ENCODE data around the gene FPR1.

The FPR1 gene

DNA sequence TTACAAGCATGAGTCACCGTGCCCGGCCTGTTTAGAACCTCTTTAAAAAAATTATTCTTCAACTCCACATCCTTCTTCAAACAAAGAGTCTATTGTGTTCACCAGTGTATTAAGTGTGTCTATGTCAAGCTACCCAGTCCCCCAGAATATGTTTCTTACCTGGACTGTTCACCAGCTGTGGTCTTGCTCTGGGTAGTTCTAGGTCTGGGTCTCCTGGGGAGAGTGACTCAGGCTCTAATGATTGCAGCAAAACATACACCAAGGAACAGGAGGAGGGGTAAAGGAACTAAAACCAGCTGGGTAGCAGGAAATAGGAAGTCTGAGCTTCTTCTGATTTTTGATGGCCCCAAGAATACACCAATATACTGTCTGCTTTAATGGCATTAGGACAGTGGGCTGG, at the start of gene FPR1:
Gene FPR1 (minus strand): TSS at position 224 of the 400 bp plus-strand sequence. CDS start 4,884 bp downstream, outside the sequence.
- DNase-seq (ENCODE audit: low read depth): no peak

- no peak for DNase-seq (ENCODE audit: low read depth)
These were observed 49.0 kb upstream of the FPR1 start for GRCh38 chr19:51800473-51801244.

- no peak for DNase-seq (ENCODE audit: low read depth)
These were observed 48.2 kb upstream of the FPR1 start for GRCh38 chr19:51799774-51800472.

- DNase-seq (ENCODE audit: low read depth): no peak
These were observed 47.5 kb upstream of the FPR1 start for GRCh38 chr19:51799034-51799773.

DNA sequence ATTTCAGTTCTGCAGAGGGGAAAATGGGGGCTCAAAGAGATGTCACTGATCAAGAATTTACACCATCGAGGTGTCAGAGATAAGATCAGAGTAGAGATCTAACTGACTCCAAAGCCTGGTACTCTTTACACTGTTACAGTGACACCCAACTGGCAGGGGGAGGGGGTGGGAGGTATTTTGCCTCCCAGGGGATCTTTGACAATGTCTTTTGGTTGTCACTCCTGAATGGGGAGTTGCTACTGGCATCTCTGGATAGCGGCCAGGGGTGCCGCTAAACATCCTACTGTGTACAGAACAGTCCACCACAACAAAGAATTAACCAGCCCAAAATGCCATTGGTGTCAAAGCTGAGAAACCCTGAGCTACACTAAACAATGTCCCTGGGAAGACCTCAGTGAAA, 46.4 kb upstream of the FPR1 start:
- no peak for DNase-seq (ENCODE audit: low read depth)

DNA sequence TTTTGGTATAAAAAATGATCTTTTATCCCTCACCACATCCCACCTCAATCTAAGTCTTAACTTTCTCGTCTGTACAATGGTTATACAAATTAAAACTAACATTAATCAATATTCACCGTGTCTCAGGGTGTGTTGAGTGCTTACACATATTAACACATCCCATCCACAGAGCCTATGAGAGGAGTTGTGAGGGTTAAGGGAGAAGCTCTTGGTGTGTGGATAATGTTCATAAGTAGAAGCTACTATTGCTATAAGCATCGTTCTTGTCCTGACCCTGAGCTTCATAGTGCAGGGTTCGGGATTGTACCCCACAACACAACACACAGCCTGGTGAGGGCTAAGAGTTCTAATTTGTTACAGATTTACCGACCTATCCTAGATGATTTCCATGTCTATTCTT, 45.8 kb upstream of the FPR1 start:
- DNase-seq (ENCODE audit: low read depth): no peak

DNA sequence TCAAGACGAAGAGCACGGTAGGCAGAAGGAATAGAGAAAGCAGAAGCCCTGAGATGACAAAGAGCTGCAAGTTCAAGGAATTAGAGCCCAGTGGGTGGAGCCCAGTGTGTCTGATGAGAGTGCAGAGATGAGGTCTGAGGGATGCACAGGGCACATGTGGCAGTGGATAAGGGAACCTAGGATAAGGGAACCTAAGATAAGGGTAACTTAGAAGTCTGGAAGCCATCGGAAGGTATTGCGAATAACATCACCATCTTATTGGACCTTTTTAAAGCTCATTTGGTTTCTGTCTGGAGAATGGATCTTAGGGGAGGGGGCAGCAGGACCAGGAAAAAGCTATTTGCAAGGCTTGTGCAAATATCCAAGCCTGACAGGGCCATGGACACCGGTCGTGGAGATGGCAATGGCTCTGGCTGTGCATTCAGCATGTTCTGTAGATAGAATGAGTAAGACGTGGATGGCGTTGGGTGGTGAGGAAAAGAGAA, 44.6 kb upstream of the FPR1 start:
- DNase-seq (ENCODE audit: low read depth): no peak

- no peak for DNase-seq (ENCODE audit: low read depth)
These were observed 43.3 kb upstream of the FPR1 start, which contains the start of gene FPR3 for GRCh38 chr19:51794885-51795490. Gene FPR3 (plus strand): TSS chr19:51795157. CDS start chr19:51823749, 28,592 bp downstream.

DNA sequence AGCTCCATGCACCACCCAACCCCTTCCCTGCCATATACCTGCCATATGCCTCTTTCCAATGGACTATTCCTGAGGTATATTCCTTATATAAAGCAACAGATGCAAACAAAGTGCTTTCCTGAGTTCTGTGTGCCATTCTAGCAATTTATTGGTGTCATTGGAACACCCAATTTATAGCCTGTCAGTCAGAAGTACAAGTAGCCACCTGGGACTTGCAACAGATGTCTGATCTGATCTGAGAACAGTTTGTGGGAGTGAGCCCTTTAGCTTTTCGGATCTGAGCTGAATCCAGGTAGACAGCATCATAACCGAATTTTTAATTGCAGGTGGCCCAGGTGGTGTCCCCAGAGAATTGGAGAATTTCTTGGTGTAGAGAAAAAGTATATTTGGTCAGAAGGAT, 42.3 kb upstream of the FPR1 start:
- DNase-seq (ENCODE audit: low read depth): no peak

DNA sequence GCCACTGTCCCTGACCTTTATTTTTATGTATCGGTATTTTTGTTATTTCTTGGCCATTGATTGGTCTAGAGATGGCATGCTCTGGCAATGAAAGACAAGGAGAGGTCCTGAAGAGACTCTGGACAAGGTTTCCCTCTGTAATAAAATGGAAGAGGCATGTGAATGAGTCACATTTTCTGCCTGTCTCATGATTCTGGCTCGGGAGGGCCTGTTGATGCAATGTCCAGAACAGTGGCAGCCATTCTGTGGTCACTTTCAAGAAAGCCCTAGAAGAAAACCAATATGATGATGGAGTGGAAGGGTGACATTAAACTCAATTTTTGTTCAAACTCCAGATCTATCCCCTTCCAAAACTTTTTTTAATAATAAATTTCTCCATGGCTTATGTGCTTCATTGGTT, 41.3 kb upstream of the FPR1 start:
- DNase-seq (ENCODE audit: low read depth): no peak

DNA sequence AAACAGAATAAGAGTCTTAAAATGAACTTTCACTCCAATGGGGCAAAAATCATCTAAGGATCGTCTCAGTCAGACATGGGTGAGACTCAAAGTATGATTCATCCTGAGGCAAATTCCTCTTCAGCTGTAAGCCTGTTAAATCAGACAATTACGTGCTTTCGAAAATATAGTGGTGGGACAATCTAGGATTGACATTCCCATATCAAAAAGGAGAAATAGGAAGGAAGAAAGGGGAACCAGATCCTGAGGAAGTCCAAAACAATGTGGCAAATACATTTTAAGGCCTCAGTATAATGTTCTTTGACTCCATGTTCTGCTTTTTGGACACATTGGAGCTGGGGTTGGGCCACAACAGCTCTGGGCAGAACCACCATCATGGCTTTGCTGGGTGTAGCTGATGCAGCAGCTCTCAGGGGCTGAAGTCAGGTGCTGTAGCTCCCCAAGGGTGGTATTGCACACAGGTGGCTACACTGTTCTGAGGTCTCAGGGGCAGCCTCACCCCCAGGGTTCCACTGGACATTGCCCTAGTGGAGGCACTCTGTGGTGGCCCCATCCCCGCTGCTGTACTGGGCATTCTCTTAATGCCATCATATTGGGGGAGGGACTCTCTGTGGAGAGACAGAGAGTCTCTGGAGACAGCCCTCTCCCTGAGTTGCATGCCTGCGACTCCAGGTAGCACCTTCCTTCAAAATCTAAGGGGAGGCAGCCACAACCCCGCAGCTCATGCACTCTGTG, 37.5 kb upstream of the FPR1 start:
- no peak for DNase-seq (ENCODE audit: low read depth)

DNA sequence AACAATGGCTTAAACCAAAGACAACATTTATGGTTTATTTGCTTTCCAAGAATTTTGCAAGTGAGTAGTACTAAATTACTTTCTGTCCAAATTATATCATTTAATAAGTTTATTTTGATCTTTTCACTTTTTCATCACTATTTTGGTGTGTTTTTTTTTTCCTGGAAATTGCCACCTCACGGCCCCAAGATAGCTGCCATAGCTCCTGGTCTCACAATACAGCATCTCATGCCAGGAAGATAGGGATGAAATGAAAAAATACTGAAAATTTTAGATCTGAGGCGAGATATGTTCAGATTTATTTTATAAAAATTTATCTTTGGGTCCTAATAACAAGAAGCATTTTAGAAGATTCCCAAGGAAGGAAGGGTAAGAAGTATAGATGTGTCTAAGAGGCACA, 36.4 kb upstream of the FPR1 start:
- no peak for DNase-seq (ENCODE audit: low read depth)

GRCh38 chr19:51786646-51787494, 35.2 kb upstream of the FPR1 start:
- DNase-seq (ENCODE audit: low read depth): no peak

DNA sequence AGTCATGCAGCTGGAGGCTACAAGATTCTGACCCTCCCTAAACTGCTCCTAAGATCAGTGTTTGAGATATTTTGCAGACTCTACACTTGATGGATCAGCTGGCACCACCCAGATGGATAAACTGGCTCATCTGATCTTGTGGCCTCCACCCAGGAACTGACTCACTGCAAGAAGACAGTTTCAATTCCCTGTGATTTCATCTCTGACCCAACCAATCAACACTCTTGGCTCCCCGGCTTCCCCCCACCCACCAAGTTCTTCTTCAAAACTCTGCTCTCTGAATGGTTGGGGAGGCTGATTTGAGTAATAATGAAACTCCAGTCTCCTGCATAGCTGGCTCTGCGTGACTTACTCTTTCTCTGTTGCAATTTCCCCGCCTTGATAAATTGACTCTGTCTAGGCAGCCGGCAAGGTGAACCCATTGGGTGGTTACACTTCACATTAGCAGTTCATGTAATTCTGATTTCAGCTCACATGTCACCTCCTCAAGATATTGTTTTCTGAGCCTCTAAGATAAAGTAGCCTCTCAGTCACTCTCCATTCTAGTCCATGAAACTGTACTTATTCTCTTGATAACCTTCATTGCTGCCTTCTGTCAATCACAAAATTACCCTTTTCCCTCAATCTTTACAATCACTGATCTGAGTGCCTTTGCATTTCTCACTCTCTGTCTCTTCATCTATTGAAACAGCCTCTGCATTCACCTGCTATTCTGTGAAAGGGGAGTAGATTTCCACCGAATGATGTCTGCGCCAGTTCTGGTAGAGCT, 33.4 kb upstream of the FPR1 start:
- no peak for DNase-seq (ENCODE audit: low read depth)

DNA sequence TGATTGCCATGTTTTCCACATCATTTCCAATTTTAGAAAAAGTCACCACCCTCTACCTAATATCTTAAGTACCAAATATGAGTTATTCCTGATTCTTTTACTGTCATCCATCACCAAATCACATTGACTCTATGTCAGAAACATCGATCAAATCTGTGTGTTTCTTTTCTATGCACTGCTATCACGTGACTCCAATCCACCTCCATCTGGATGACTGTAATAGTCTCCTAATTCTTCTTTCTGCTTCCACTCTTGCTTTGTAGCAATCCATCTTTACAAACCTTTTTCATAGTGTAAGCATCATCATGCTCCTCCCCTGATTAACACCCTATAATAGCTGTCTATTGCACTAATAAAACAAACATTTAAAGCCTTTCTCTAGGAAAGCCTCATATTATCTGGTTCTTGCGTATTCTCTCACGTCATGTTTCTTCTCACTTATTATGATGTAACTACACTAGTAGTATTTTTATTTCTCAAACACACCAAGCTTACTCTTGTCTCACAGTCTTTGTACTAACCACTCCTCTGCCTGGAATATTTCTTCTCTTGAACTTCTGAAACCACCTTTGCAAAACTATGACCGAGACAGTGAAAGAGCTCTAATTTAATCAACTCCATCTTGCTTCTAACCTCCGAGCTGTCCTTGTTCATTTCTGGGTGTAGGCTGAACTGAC, 32.6 kb upstream of the FPR1 start:
- DNase-seq (ENCODE audit: low read depth): no peak

GRCh38 chr19:51783372-51783771, 31.7 kb upstream of the FPR1 start:
- DNase-seq (ENCODE audit: low read depth): no peak

DNA sequence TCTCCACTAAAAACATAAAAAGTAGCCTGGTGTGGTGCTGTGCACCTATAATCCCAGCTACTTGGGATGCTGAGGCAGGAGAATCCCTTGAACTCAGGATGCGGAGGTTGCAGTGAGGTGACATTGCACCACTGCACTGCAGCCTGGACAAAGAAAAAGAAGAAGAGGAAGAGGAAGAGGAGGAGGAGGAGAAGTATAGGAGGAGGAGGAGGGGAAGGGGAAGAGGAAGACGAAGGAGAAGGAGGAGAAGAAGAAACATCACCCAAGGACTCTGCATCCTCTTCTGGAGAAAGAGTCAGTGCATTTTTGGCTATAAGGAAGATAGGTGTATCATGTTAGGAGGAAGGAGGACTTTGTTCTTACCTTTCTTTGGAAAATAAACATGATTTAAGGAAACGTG, 30.3 kb upstream of the FPR1 start:
- DNase-seq (ENCODE audit: low read depth): no peak

DNA sequence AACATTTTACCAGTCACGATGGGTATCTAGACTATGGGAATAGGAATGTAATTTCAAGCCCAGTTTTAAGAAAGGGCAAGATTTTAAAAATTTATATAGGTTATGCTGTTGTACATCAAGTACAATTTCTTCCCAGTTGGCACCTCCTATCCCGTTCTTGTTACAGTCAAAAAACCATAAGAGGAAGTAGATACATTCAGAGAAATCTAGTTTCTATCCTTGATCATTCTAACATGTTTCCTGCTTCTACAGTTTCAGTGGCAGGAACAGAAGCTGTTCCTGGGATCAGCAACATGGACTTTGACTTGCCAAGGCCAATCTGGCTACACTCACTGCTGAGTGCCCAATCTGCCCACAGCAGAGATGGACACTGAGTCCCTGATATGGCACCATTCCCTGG, 28.6 kb upstream of the FPR1 start:
- DNase-seq (ENCODE audit: low read depth): no peak

DNA sequence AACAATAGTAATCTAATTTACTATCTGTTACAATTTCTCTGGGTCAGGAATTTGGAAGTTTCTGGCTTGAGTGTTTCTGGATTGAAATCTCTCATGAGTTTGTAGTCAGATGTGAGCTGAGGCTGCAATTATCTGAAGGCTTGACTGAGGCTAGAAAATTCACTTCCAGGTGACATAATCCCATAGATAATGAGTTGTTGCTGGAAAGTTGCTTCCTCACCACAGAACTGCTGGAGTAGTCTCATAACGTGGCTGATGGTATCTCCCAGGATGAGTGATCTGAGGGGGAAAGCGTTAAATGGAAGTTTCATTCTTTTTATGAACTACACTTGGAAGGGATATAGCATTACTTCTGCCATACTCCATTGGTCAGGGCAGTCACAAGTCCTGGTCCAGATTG, 28.0 kb upstream of the FPR1 start:
- DNase-seq (ENCODE audit: low read depth): no peak

Data from activated T-helper 1 cell treated with Interleukin-2 at 50 U/mL for 16 hours (primary cell).